ENCODE measurements around the gene CLSTN3. TPM values are rescaled to one million over a fixed set of nuclear protein-coding genes. Genes with fewer than 3 reads are reported as not detected.

The CLSTN3 gene
- total RNA-seq, 1 experiment from 2014 or later, result 111 TPM

DNA sequence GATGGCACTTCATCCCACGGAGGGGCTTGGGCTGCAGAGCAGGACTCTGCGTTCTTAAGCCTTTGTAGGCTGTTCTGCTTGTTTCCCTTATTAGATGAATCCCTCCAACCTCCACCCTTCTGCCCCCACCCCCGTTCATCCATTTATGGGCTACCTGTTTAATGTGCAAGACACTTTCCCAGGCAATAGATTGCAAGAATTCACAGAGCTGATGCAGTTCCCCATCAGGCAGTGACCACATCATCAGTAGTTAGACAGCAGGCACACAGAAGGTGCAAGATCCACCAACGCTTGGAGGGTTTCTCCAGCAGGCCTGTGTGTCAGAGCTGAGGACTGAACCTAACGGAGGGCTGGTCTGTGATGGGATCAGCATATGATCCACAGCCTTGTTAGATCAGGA, 36.7 kb upstream of the CLSTN3 start:
- Histone ChIP-seq H3K4me2 (no peak overlapping the region), H3F3A (ENCODE audit: insufficient read depth, low read depth) (peaks cover 3% of the 10 kb centered on the region; the same call in 1 of the 2 replicates), H3K27me3 (ENCODE audit: insufficient read depth, low read depth) (no peaks in the 10 kb centered on the region), H3K79me2 (ENCODE audit: low read depth) (no peaks in the 10 kb centered on the region), H2AFZ (no peak overlapping the region), H3K4me3 (no peak overlapping the region), H3K27ac (no peak overlapping the region), H3K9me3 (ENCODE audit: insufficient read depth, low read depth) (no peaks in the 10 kb centered on the region), H3K36me3 (ENCODE audit: low read depth) (no peaks in the 10 kb centered on the region), H4K20me1 (ENCODE audit: insufficient read depth) (no peaks in the 10 kb centered on the region), H3K9me2 (ENCODE audit: insufficient read depth) (no peaks in the 10 kb centered on the region), H3K4me1 (replicated peaks; ENCODE audit: insufficient read depth) (no peaks in the 10 kb centered on the region)
- BruUV-seq (replicated peaks), result no TSS peak
- no peak for TF ChIP-seq EZH2 (IDR thresholded peaks at IDR 0.05; ENCODE audit: low read depth)
- TF ChIP-seq, protein P1, sequence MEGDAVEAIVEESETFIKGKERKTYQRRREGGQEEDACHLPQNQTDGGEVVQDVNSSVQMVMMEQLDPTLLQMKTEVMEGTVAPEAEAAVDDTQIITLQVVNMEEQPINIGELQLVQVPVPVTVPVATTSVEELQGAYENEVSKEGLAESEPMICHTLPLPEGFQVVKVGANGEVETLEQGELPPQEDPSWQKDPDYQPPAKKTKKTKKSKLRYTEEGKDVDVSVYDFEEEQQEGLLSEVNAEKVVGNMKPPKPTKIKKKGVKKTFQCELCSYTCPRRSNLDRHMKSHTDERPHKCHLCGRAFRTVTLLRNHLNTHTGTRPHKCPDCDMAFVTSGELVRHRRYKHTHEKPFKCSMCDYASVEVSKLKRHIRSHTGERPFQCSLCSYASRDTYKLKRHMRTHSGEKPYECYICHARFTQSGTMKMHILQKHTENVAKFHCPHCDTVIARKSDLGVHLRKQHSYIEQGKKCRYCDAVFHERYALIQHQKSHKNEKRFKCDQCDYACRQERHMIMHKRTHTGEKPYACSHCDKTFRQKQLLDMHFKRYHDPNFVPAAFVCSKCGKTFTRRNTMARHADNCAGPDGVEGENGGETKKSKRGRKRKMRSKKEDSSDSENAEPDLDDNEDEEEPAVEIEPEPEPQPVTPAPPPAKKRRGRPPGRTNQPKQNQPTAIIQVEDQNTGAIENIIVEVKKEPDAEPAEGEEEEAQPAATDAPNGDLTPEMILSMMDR (conservative IDR thresholded peaks at IDR 0.05), result no peak
- intact Hi-C loops (cut with micrococcal nuclease; ENCODE audit: unreplicated experiment), result loop anchor here (2.0 to 5.0 kb wide), 2 partner anchors 123 to 221 kb away; partner anchors contain the start of genes EMG1, PHB2 and SPSB2
- ChIA-PET POLR2A (ENCODE audit: unreplicated experiment) (interaction anchor here (0.6 to 0.7 kb wide), 4 partner anchors 14 to 132 kb away, joined by 4 to 9 read pairs (median 6); no protein-coding TSS in a partner anchor), CTCF (interaction anchor here (0.6 to 1.1 kb wide), 3 partner anchors 14 to 98 kb away, joined by 3 to 7 read pairs (median 3); no protein-coding TSS in a partner anchor)
- DNase-seq, result no peak

GRCh38 chr12:7093892-7094291, 36.3 kb upstream of the CLSTN3 start:
- TF ChIP-seq, protein P1 (conservative IDR thresholded peaks at IDR 0.05), result no peak
- no peak for TF ChIP-seq EZH2 (IDR thresholded peaks at IDR 0.05; ENCODE audit: low read depth)
- intact Hi-C loops (cut with micrococcal nuclease; ENCODE audit: unreplicated experiment), result loop anchor here (2.0 to 5.0 kb wide), 2 partner anchors 123 to 222 kb away; partner anchors contain the start of genes EMG1, PHB2 and SPSB2
- H3K4me2 ChIP-seq, result no peak overlapping the region
- no peaks in the 10 kb centered on the region for H3K4me1 ChIP-seq (replicated peaks; ENCODE audit: insufficient read depth)
- no peaks in the 10 kb centered on the region for H3K9me3 ChIP-seq (ENCODE audit: insufficient read depth, low read depth)
- no peak overlapping the region for H3K27ac ChIP-seq
- no peak for DNase-seq
- H3K27me3 ChIP-seq (ENCODE audit: insufficient read depth, low read depth), result no peaks in the 10 kb centered on the region
- no TSS peak for BruUV-seq (replicated peaks)
- ChIA-PET CTCF (interaction anchor here (0.6 to 1.1 kb wide), 4 partner anchors 14 to 98 kb away, joined by 3 to 7 read pairs (median 3); no protein-coding TSS in a partner anchor), POLR2A (ENCODE audit: unreplicated experiment) (interaction anchor here (0.6 to 0.7 kb wide), 5 partner anchors 14 to 132 kb away, joined by 3 to 9 read pairs (median 5); no protein-coding TSS in a partner anchor)
- no peak overlapping the region for H3K4me3 ChIP-seq
- no peaks in the 10 kb centered on the region for H3K9me2 ChIP-seq (ENCODE audit: insufficient read depth)
- H3F3A ChIP-seq (ENCODE audit: insufficient read depth, low read depth), result peaks cover 3% of the 10 kb centered on the region; the same call in 1 of the 2 replicates
- no peaks in the 10 kb centered on the region for H3K79me2 ChIP-seq (ENCODE audit: low read depth)
- H2AFZ ChIP-seq, result no peak overlapping the region
- H4K20me1 ChIP-seq (ENCODE audit: insufficient read depth), result no peaks in the 10 kb centered on the region
- no peaks in the 10 kb centered on the region for H3K36me3 ChIP-seq (ENCODE audit: low read depth)

DNA sequence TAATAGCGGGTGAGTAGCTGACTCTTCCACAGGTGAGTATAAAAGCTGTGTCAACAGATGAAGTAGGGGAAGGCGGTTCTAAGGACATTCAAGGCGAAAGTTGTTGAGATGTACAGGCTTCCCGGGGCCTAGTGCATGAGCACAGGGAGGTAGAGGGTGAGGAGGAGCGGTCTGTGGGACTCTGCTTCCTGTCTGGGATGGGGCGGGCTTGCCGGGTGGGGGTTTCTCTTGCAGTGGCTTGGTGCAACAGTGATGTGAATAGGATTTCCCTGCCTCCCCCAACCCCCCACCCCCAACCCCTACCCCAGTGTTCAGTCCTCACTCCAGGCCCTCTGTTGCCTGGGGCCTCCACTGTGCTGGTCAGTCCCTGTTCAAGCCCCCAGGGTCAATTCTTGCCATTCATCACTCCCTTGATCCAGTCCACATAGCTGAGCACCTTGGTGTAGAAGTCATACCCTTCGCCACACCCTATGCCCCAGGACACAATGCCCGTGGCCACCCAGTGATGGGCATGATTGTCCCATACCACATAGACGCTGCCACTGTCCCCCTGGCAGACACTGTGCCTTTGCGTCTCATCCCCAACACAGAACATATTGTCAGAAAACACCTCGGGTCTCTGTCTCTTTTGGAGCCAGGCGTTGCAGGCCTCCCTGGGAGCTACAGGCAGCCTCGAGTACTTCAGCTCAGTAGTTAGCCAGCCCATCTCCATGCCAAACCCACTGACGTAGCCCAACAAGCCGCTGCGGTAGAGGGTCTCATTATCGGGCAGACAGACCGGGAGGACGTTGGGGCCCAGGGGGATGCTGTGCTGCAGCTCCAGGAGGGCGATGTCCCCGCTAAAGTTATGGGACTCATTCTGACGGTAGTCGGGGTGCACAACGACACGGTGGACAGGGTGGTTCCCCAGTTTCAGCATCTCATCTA, 33.9 kb upstream of the CLSTN3 start:
- Histone ChIP-seq H3K9me3 (ENCODE audit: insufficient read depth, low read depth) (no peaks in the 10 kb centered on the region), H3K27me3 (ENCODE audit: insufficient read depth, low read depth) (no peaks in the 10 kb centered on the region), H2AFZ (no peak overlapping the region), H3K27ac (no peak overlapping the region), H3K4me1 (replicated peaks; ENCODE audit: insufficient read depth) (no peaks in the 10 kb centered on the region), H3K4me3 (no peak overlapping the region), H4K20me1 (ENCODE audit: insufficient read depth) (no peaks in the 10 kb centered on the region), H3F3A (ENCODE audit: insufficient read depth, low read depth) (peaks cover 3% of the 10 kb centered on the region; the same call in 1 of the 2 replicates), H3K36me3 (ENCODE audit: low read depth) (no peaks in the 10 kb centered on the region), H3K4me2 (no peak overlapping the region), H3K79me2 (ENCODE audit: low read depth) (no peaks in the 10 kb centered on the region), H3K9me2 (ENCODE audit: insufficient read depth) (no peaks in the 10 kb centered on the region)
- intact Hi-C loops (cut with micrococcal nuclease; ENCODE audit: unreplicated experiment), result no loop called here
- TF ChIP-seq, protein P1 (conservative IDR thresholded peaks at IDR 0.05), result no peak
- TF ChIP-seq EZH2 (IDR thresholded peaks at IDR 0.05; ENCODE audit: low read depth), result no peak
- ChIA-PET POLR2A (ENCODE audit: unreplicated experiment) (interaction anchor here (0.6 to 0.9 kb wide), 5 partner anchors 12 to 171 kb away, joined by 3 to 19 read pairs (median 4); partner anchors contain the start of gene LPCAT3), CTCF (interaction anchor here (1.1 kb wide), 1 partner anchor 151 kb away, joined by 4 read pairs; no protein-coding TSS in a partner anchor)
- BruUV-seq (replicated peaks), result no TSS peak
- no peak for DNase-seq
